Gastrocnemius medialis (tissue), 4 donors: Measurements from ENCODE around the gene CHAD. TPM values are rescaled to one million over a fixed set of nuclear protein-coding genes. Genes with fewer than 3 reads are reported as not detected.
A peak's percentile ranks its signal among the peaks of the same experiment; 100 is the strongest.
"Not testable (repeated sequence)": the region's sequence is repeated elsewhere in the genome, so short reads cannot be mapped to it uniquely, and the experiment has no call there.

Source experiments
- ATAC-seq, 2 donors: fragments of 150-250 bp; one replicate each; pipeline ENCODE4 v1.9.1; 2016
- DNase-seq, 2 donors: peaks; one replicate each; pipeline ENCODE4 v3.0.0-alpha.2; 2019
- H3K27ac ChIP-seq, 4 donors: fragments of 200-600 bp; sonication (generic); 1 replicate in 1 of 4; 2 replicates in 3 of 4; pipeline ENCODE4 v1.5.1; 2016 to 2018; ENCODE audit warnings: mild to moderate bottlenecking in 2 of 4, moderate library complexity in 1 of 4
- H3K27me3 ChIP-seq, 3 donors: fragments of 200-600 bp; sonication (generic) in 2 of 3; 1 replicate in 1 of 3; 2 replicates in 2 of 3; pipeline versions ENCODE4 v1.5.1 to v1.6.0; 2016 to 2019; ENCODE audit warnings: mild to moderate bottlenecking in 1 of 3, moderate library complexity in 1 of 3
- H3K36me3 ChIP-seq, 2 donors: fragments of 200-600 bp; sonication (generic) in 1 of 2; one replicate each; pipeline ENCODE4 v1.5.1; 2017 to 2018
- H3K4me1 ChIP-seq, 2 donors: fragments of 200-600 bp; sonication (generic) in 1 of 2; one replicate each; pipeline ENCODE4 v1.5.1; 2016 to 2017; ENCODE audit warnings: mild to moderate bottlenecking in 2 of 2
- H3K4me3 ChIP-seq, 4 donors: fragments of 200-600 bp; sonication (generic) in 3 of 4; 1 replicate in 1 of 4; 2 replicates in 3 of 4; pipeline ENCODE4 v1.5.1; 2016 to 2019; ENCODE audit warnings: mild to moderate bottlenecking in 2 of 4
- H3K9me3 ChIP-seq, 3 donors: fragments of 200-600 bp; sonication (generic) in 2 of 3; 1 replicate in 1 of 3; 2 replicates in 2 of 3; pipeline ENCODE4 v1.5.1; 2016 to 2019
- POLR2A ChIP-seq, 2 donors: fragments of 450-650 bp; IDR thresholded peaks; one replicate each; pipeline ENCODE4 v1.6.1; 2017; ENCODE audit warnings: antibody characterized with exemption in 2 of 2, mild to moderate bottlenecking in 2 of 2, moderate library complexity in 2 of 2
- in situ Hi-C, 4 donors: fragments of 200-750 bp; cut with MboI; loops; one replicate each; pipeline versions ENCODE4 v1.15.0 to v1.8.0; 2017; ENCODE audit warnings: low sequenced_read_pairs in 4 of 4
- intact Hi-C: fragments of 100-400 bp; cut with DNase I; formaldehyde crosslinking; loops from one replicate; pipeline ENCODE4 v1.15.1; 2023; ENCODE audit warnings: low total_unique reads
- total RNA-seq, 4 donors: library from RNA; depleted of rRNA; stranded (reverse); fragments of >200 nt; gene quantifications; one replicate each; pipeline versions ENCODE4 v1.1.0 to v1.2.3, GENCODE V29; 2016
- TF ChIP-seq, protein P1 (sequence below), 5 experiments: fragments of 450-650 bp in 3 of 5; fragments of 200-600 bp in 2 of 5; sonication (generic) in 2 of 5; IDR thresholded peaks in 4 of 5; conservative IDR thresholded peaks in 1 of 5; 1 replicate in 4 of 5; 2 replicates in 1 of 5; pipeline ENCODE4 v1.5.1; 2016 to 2019; ENCODE audit warnings: antibody characterized with exemption in 5 of 5, mild to moderate bottlenecking in 3 of 5, moderate library complexity in 3 of 5

CHAD gene
- total RNA-seq, 4 donors from 2014 or later = 1.8 to 8.8 TPM; not detected in 2

DNA sequence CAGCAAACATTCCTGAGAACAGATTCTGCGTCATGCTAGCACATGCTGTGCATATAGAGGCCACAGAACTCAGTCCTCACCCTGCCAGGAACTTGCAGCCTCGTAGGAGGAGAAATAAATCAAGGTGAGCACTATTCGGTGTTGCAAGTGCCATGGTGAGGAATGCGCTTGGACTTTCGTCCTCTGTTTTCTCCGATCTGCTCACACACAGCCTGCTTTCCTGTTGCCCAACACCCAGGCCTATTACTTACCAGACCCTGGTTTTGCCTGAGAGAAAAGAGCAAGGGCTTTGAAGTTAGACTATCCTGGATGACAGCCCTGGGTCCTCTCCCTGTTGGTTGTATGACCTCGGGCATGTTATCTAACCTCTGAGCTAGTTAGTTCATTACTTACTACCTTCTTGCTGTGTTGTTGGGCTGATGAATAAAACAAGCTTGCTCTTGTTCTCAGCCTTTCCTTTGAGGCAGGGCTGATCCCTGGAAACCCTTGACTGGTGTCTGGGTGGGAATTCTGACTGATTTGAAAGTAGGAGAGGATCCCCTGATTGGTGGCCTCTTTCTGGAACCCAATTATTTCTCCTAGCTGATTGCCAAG, 39.8 kb downstream of the CHAD start:
- in situ Hi-C loops (loop anchor here in 1 of 4 donors (10.0 kb wide), 1 partner anchor 46 kb away; the partner anchor contains the start of gene RSAD1), intact Hi-C loops (loop anchor here (5.0 to 10.0 kb wide), 3 partner anchors 252 to 516 kb away; partner anchors contain the start of gene PDK2)
- TF ChIP-seq POLR2A (IDR thresholded peaks at IDR 0.05) = no peak
- DNase-seq = peak; percentile 77 to 84
- peak overlapping the region; percentile 93 to 96 (median 94) for H3K27ac ChIP-seq
- no peaks in the 10 kb centered on the region for H3K9me3 ChIP-seq
- no peaks in the 10 kb centered on the region for H3K27me3 ChIP-seq
- no peak overlapping the region for H3K4me3 ChIP-seq
- peaks cover 68 to 76% of the 10 kb centered on the region in 2 donors for H3K4me1 ChIP-seq
- peak; percentile 59 to 60 for ATAC-seq
- no peaks in the 10 kb centered on the region for H3K36me3 ChIP-seq

DNA sequence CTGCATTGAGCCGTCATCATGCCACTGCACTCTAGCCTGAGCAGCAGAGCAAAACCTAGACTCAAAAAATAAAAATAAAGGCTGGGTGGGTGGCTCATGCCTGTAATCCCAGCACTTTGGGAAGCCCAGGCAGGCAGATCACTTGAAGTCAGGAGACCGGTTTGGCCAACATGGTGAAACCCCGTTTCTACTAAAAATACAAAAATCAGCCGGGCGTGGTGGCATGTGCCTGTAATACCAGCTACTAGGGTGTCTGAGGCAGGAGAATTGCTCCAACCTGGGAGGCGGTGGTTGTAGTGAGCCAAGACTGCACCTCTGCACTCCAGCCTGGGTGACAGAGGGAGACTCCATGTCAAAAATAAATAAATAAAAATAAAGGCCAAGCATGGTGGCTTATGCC, 40.6 kb downstream of the CHAD start:
- Histone ChIP-seq H3K27ac (peak overlapping the region; percentile 93 to 96 (median 94)), H3K4me1 (peaks cover 62 to 68% of the 10 kb centered on the region in 2 donors), H3K4me3 (peak overlapping the region in 2 of 4 donors; percentile 81 to 90)
- in situ Hi-C loops (loop anchor here in 1 of 4 donors (10.0 kb wide), 1 partner anchor 47 kb away; the partner anchor contains the start of gene RSAD1), intact Hi-C loops (loop anchor here (5.0 to 10.0 kb wide), 3 partner anchors 251 to 517 kb away; partner anchors contain the start of gene PDK2)
- not testable (repeated sequence) for DNase-seq, H3K9me3 ChIP-seq, H3K36me3 ChIP-seq, H3K27me3 ChIP-seq, ATAC-seq

DNA sequence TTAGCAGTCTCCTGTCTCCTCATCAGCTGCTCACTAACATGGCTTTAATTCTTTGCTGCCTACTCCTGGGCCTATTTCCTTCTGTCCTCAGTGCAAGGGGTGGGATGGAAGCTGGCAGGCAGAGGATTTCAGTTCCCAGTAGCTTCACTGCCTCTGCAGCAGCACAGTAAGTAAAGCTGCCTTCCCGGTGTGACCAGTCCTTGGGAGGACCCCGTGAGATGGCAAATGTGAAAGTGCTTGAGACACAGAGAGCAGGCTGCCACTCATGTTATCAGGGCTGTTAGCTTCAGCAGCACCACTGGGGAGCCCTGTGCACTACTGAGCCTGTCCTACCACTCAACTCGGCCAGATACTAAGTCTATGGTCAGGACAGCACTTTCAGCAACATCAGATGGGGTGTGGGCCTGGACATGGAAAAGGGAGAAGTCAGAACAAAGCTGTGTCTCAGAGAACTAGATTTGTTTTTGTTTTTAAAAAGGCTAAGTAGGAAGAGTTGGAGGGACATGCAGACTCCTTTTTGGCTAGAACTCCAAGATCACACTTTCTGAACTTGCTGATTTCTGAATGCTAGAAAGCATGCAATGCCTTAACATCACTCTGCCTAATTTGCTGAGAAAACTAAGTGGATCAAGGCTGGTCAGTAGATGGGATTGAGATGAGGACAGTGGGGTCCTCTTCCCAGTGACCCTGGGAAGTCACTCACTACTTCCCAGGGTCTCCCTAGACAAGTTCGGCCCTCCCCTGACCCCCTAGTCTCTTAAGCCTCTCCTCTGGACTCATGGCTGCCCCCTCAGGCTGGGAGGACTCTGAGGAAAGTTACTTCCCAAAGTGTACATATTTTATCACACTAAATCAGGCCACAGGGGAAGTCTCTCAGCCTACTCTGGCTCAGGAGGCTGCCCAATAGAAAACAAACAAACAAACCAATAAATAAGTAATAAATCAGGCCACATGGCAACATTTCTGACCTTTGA, 41.6 kb downstream of the CHAD start:
- Histone ChIP-seq H3K9me3 (no peaks in the 10 kb centered on the region), H3K4me3 (peak overlapping the region; percentile 68 to 94 (median 86)), H3K4me1 (peaks cover 53 to 58% of the 10 kb centered on the region in 2 donors), H3K27me3 (no peaks in the 10 kb centered on the region), H3K27ac (peak overlapping the region; percentile 93 to 96 (median 94)), H3K36me3 (no peaks in the 10 kb centered on the region)
- intact Hi-C loops (loop anchor here (2.0 to 10.0 kb wide), 4 partner anchors 52 to 518 kb away; partner anchors contain the start of genes PDK2 and RSAD1), in situ Hi-C loops (loop anchor here in 1 of 4 donors (10.0 kb wide), 1 partner anchor 48 kb away; the partner anchor contains the start of gene RSAD1)
- ATAC-seq (peak; percentile 37 to 43), DNase-seq (peak; percentile 31 to 61)
- peak in 1 of 2 donors; percentile 26 for TF ChIP-seq POLR2A (IDR thresholded peaks at IDR 0.05)
- TF ChIP-seq, protein P1, sequence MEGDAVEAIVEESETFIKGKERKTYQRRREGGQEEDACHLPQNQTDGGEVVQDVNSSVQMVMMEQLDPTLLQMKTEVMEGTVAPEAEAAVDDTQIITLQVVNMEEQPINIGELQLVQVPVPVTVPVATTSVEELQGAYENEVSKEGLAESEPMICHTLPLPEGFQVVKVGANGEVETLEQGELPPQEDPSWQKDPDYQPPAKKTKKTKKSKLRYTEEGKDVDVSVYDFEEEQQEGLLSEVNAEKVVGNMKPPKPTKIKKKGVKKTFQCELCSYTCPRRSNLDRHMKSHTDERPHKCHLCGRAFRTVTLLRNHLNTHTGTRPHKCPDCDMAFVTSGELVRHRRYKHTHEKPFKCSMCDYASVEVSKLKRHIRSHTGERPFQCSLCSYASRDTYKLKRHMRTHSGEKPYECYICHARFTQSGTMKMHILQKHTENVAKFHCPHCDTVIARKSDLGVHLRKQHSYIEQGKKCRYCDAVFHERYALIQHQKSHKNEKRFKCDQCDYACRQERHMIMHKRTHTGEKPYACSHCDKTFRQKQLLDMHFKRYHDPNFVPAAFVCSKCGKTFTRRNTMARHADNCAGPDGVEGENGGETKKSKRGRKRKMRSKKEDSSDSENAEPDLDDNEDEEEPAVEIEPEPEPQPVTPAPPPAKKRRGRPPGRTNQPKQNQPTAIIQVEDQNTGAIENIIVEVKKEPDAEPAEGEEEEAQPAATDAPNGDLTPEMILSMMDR (IDR thresholded peaks at IDR 0.05 in 4 of 5, conservative IDR thresholded peaks at IDR 0.05 in 1 of 5) = peak in 1 of 5 experiments; percentile 16

DNA sequence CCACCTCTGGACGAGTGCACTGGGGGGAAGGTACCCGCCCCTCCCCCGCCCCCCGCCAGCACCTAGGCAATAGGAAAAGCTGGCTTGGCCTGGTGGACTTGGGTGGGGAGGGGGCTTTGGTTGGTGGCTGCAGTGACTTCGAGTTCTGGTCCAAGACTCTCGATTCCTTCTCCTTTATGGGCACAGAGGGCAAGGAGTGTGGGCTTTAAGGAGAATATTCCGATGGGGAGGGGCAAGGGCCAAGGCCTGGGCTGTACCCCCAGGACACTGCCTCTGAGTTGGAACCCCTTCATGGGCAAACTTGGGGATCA, 42.3 kb downstream of the CHAD start:
- intact Hi-C loops = loop anchor here (2.0 to 10.0 kb wide), 4 partner anchors 52 to 518 kb away; partner anchors contain the start of genes PDK2 and RSAD1
- Histone ChIP-seq H3K36me3 (no peaks in the 10 kb centered on the region), H3K27ac (peak overlapping the region; percentile 93 to 96 (median 94)), H3K9me3 (no peaks in the 10 kb centered on the region), H3K27me3 (no peaks in the 10 kb centered on the region), H3K4me1 (peaks cover 46 to 55% of the 10 kb centered on the region in 2 donors), H3K4me3 (peak overlapping the region; percentile 68 to 94 (median 86))
- in situ Hi-C loops = loop anchor here in 1 of 4 donors (10.0 kb wide), 1 partner anchor 48 kb away; the partner anchor contains the start of gene RSAD1
- ATAC-seq (peak in 1 of 2 donors; percentile 1), DNase-seq (no peak)
- TF ChIP-seq POLR2A (IDR thresholded peaks at IDR 0.05) = no peak
- TF ChIP-seq, protein P1 (IDR thresholded peaks at IDR 0.05 in 4 of 5, conservative IDR thresholded peaks at IDR 0.05 in 1 of 5) = no peak

DNA sequence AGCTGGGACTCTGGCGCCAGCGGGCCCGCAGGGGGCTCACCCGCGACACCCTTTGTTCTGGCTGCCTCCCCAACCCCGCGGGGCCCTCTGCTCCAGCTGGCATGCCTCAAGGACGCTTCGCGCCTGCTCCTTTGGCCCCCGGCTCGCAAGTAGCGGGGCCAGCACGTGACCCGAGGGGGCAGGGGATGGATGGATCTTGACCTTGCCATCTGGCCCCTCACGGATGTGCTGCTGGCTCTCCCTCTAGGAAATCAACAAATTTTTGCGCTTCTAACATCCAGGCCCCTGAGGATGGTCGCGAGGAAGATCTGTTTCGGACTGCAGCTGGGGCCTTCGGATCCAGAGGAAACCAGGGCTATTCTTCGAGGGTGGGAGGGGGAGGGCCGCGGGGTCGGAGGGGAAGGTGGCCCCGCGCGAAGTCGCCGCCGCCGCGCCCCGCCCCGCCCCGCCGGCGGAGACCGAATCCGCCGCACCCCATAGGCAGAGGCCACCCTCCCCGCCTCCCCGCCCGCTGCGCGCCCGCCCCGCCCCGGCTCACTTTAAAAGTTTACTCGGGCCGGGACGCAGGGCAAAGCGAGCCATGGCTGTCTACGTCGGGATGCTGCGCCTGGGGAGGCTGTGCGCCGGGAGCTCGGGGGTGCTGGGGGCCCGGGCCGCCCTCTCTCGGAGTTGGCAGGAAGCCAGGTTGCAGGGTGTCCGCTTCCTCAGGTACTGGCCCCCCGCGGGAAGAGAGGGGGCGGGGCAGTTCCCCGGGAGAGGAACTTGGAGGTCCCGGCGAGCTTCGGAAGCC, 42.8 kb downstream of the CHAD start, which contains the start of gene ACSF2:
Gene ACSF2, plus strand, starts transcription at position 537 of the 790 bp plus-strand sequence. Its CDS starts 44 bp downstream, at position 581.
- Histone ChIP-seq H3K27ac (peak within 1 kb of the TSS; percentile 93 to 96 (median 94)), H3K9me3 (no peaks in the 10 kb centered on the region), H3K36me3 (no peaks in the 10 kb centered on the region), H3K4me3 (peak within 1 kb of the TSS; percentile 68 to 94 (median 86)), H3K4me1 (peaks cover 40 to 50% of the 10 kb centered on the region in 2 donors), H3K27me3 (no peaks in the 10 kb centered on the region)
- in situ Hi-C loops (loop anchor here in 1 of 4 donors (10.0 kb wide), 1 partner anchor 49 kb away; the partner anchor contains the start of gene RSAD1), intact Hi-C loops (loop anchor here (2.0 to 10.0 kb wide), 4 partner anchors 53 to 519 kb away; partner anchors contain the start of genes PDK2 and RSAD1)
- TF ChIP-seq, protein P1 (IDR thresholded peaks at IDR 0.05 in 4 of 5, conservative IDR thresholded peaks at IDR 0.05 in 1 of 5) = no peak
- peak; percentile 81 to 88 for TF ChIP-seq POLR2A (IDR thresholded peaks at IDR 0.05)
- DNase-seq (peak; percentile 69 to 77), ATAC-seq (peak; percentile 48 to 55)
